Thoracic aorta (tissue), 2 donors: ENCODE results near the gene ADAMTSL3. TPM values are rescaled to one million over a fixed set of nuclear protein-coding genes. Genes with fewer than 3 reads are reported as not detected.

Experiments used
- ATAC-seq: fragments of 150-250 bp; one replicate; pipeline ENCODE4 v1.8.0; 2017; ENCODE audit warnings: low read depth; ENCODE audit not compliant: insufficient number of reproducible peaks, low FRiP score
- DNase-seq: peaks from one replicate; pipeline ENCODE4 v3.0.0-alpha.2; 2020; ENCODE audit warnings: low spot score
- H3K27ac ChIP-seq, 2 donors: fragments of 200-600 bp; sonication (generic); 1 replicate in 1 of 2; 2 replicates in 1 of 2; pipeline ENCODE4 v1.5.1; 2016; ENCODE audit warnings: mild to moderate bottlenecking in 2 of 2, moderate library complexity in 2 of 2
- H3K27me3 ChIP-seq: fragments of 200-600 bp; sonication (generic); replicated peaks from 2 replicates; pipeline ENCODE4 v1.6.0; 2016; ENCODE audit warnings: mild to moderate bottlenecking; ENCODE audit not compliant: insufficient read depth
- H3K36me3 ChIP-seq: fragments of 200-600 bp; sonication (generic); one replicate; pipeline ENCODE4 v1.5.1; 2016
- H3K4me1 ChIP-seq, 2 donors: fragments of 200-600 bp; sonication (generic); 1 replicate in 1 of 2; 2 replicates in 1 of 2; pipeline versions ENCODE4 v1.5.1 to v1.6.0; 2016; ENCODE audit warnings: low read depth in 2 of 2, mild to moderate bottlenecking in 1 of 2; ENCODE audit not compliant: control insufficient read depth in 1 of 2
- H3K4me3 ChIP-seq: fragments of 200-600 bp; sonication (generic); 2 replicates; pipeline ENCODE4 v1.5.1; 2016; ENCODE audit warnings: mild to moderate bottlenecking
- H3K9me3 ChIP-seq: fragments of 200-600 bp; sonication (generic); 2 replicates; pipeline ENCODE4 v1.5.1; 2016
- total RNA-seq, 2 donors: library from RNA; depleted of rRNA; stranded (reverse); fragments of >200 nt; gene quantifications; one replicate each; pipeline versions ENCODE4 v1.1.0 to v1.2.3, GENCODE V29; 2016
- TF ChIP-seq, protein P1 (sequence below): fragments of 200-600 bp; sonication (generic); IDR thresholded peaks from one replicate; pipeline ENCODE4 v1.5.1; 2019; ENCODE audit warnings: antibody characterized with exemption

The ADAMTSL3 gene
- total RNA-seq, 2 donors from 2014 or later: 41.4 to 45.4 TPM

DNA sequence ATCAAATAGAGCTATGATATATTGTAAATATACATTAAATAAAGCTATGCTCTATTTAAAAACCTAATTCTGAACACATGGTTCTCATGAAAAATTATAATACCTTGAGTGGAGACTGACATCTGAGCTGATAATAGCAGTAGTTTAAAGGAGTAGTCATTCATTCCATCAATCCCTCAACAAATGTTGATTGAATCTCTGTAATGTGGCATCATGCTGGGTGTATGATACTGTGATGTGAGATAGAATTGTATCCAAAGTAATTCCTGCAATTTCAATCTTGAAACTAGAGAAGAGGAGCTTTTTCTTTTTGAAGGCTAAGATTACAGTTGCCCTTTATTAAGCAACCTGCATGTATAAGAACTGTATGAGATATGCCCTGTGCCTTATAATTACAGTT lies 63.1 kb downstream of the ADAMTSL3 start:
- TF ChIP-seq, protein P1, sequence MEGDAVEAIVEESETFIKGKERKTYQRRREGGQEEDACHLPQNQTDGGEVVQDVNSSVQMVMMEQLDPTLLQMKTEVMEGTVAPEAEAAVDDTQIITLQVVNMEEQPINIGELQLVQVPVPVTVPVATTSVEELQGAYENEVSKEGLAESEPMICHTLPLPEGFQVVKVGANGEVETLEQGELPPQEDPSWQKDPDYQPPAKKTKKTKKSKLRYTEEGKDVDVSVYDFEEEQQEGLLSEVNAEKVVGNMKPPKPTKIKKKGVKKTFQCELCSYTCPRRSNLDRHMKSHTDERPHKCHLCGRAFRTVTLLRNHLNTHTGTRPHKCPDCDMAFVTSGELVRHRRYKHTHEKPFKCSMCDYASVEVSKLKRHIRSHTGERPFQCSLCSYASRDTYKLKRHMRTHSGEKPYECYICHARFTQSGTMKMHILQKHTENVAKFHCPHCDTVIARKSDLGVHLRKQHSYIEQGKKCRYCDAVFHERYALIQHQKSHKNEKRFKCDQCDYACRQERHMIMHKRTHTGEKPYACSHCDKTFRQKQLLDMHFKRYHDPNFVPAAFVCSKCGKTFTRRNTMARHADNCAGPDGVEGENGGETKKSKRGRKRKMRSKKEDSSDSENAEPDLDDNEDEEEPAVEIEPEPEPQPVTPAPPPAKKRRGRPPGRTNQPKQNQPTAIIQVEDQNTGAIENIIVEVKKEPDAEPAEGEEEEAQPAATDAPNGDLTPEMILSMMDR: no peak
- H3K36me3 ChIP-seq: no peaks in the 10 kb centered on the region
- no peak for ATAC-seq
- no peaks in the 10 kb centered on the region for H3K9me3 ChIP-seq
- no peak for DNase-seq
- H3K27me3 ChIP-seq: no peaks in the 10 kb centered on the region
- peak overlapping the region in 1 of 2 donors; percentile 27 for H3K27ac ChIP-seq
- H3K4me3 ChIP-seq: no peak overlapping the region
- H3K4me1 ChIP-seq: peaks cover 15 to 71% of the 10 kb centered on the region in 2 donors

DNA sequence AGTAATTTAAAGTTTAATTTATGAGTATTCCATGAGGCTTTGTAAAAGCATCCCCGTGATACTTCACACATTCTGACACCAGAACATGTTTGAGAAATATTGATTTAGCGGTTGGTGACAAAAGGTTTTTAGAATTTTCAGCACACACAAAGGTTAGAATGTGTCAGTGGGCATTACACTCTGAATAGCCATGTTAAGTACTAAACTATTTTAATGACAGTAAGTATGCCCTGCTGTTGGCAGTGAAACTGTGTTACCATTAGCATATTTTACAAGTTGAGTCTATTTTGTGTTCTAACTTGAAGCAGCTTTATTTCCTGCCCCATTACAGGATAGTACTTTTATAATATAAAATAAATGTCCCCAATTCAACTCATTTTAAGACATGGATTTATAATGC lies 66.5 kb downstream of the ADAMTSL3 start:
- TF ChIP-seq, protein P1: no peak
- Histone ChIP-seq H3K36me3 (no peaks in the 10 kb centered on the region), H3K4me3 (no peak overlapping the region), H3K27me3 (no peaks in the 10 kb centered on the region), H3K4me1 (peaks cover 10 to 50% of the 10 kb centered on the region in 2 donors), H3K9me3 (no peaks in the 10 kb centered on the region), H3K27ac (peak overlapping the region; percentile 2 to 26)
- DNase-seq (no peak), ATAC-seq (no peak)

DNA sequence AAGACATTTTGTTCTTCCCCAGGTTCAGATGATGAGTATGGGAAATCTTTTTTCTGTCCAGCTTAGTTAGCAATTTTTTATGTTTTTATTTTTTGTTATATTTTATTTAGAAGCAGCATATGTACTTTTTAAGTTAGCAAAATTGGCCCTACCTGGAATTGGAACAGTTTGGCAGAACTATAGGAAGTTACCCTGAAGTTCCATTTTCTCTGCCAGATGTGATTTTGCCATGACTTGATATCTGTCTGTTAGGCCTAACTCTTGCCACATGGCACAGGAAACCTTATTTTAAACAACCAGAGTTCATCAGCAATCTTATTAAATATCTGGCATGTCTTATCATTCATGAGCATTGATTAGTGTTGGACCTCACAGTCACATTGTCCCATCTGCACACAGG lies 67.1 kb downstream of the ADAMTSL3 start:
- H3K36me3 ChIP-seq: no peaks in the 10 kb centered on the region
- H3K9me3 ChIP-seq: no peaks in the 10 kb centered on the region
- H3K4me1 ChIP-seq: peaks cover 10 to 45% of the 10 kb centered on the region in 2 donors
- no peak overlapping the region for H3K4me3 ChIP-seq
- ATAC-seq (no peak), DNase-seq (no peak)
- no peaks in the 10 kb centered on the region for H3K27me3 ChIP-seq
- peak overlapping the region in 1 of 2 donors; percentile 2 for H3K27ac ChIP-seq
- TF ChIP-seq, protein P1: no peak

DNA sequence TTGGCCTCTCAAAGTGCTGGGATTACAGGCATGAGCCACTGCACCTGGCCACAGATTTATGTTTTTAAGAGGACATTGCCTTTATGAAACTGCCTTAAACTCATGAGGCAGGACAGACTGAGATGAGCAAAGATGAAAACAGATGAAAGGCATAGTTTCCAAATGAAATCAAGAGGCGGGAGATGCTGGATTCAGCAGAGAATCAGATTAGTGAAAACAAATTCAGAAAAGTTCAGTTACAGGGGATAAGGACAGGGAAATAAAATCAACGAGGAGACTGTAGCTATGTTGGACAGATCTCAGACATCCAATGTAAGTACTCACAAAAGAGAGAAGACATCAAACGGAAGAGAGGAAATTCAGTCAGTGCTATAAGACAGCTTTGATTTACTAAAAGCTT lies 68.1 kb downstream of the ADAMTSL3 start:
- Histone ChIP-seq H3K4me3 (no peak overlapping the region), H3K27ac (no peak overlapping the region), H3K36me3 (no peaks in the 10 kb centered on the region), H3K4me1 (peaks cover 10 to 42% of the 10 kb centered on the region in 2 donors), H3K9me3 (no peaks in the 10 kb centered on the region), H3K27me3 (no peaks in the 10 kb centered on the region)
- TF ChIP-seq, protein P1: no peak
- DNase-seq: no peak
- no peak for ATAC-seq

DNA sequence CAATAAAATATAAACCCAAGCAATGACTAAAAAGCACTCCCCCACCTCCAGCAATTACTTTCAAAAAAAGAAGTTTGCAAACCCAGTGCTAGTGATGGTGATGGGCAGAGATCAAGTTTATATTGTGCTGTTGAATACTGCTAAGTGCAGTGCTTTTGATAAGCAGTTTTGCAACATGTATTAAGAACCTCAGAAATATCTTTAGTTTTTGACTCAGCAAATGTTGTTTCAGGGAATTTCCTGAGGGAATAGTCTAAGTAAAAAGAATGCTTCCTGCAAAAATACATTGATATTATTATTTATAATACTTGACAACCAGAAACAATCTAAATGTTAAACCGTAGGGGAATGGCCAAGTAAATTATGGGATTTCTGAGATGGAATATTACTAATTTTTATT lies 69.3 kb downstream of the ADAMTSL3 start:
- no peaks in the 10 kb centered on the region for H3K9me3 ChIP-seq
- H3K27ac ChIP-seq: no peak overlapping the region
- ATAC-seq (no peak), DNase-seq (no peak)
- H3K4me1 ChIP-seq: peaks cover 10 to 38% of the 10 kb centered on the region in 2 donors
- no peak overlapping the region for H3K4me3 ChIP-seq
- H3K36me3 ChIP-seq: no peaks in the 10 kb centered on the region
- H3K27me3 ChIP-seq: no peaks in the 10 kb centered on the region
- TF ChIP-seq, protein P1: no peak
